CD4-positive, alpha-beta T cell treated with Interleukin-2 at 100 ng/mL for 4 hours (primary cell): ENCODE measurements around the gene SETBP1.

Experiments
- DNase-seq: peaks from one replicate; pipeline ENCODE4 v3.0.0-alpha.2; 2020; ENCODE audit warnings: low spot score

SETBP1 gene

GRCh38 chr18:45066886-45067285, 386.2 kb downstream of the SETBP1 start:
- DNase-seq = peak; percentile 3

- DNase-seq = no peak
These were observed 387.9 kb downstream of the SETBP1 start for GRCh38 chr18:45068400-45069094.

- DNase-seq = no peak
These were observed 388.9 kb downstream of the SETBP1 start for GRCh38 chr18:45069546-45069945.

- DNase-seq = no peak
These were observed 391.3 kb downstream of the SETBP1 start for GRCh38 chr18:45071956-45072355.

- no peak for DNase-seq
These were observed 392.9 kb downstream of the SETBP1 start for GRCh38 chr18:45073556-45073955.

- DNase-seq = no peak
These were observed 401.0 kb downstream of the SETBP1 start for GRCh38 chr18:45081566-45082181.

- no peak for DNase-seq
These were observed 402.7 kb downstream of the SETBP1 start for GRCh38 chr18:45083226-45083855.

GRCh38 chr18:45084206-45084605, 403.5 kb downstream of the SETBP1 start:
- no peak for DNase-seq

GRCh38 chr18:45085916-45086624, 405.4 kb downstream of the SETBP1 start:
- no peak for DNase-seq

GRCh38 chr18:45086777-45087176, 406.1 kb downstream of the SETBP1 start:
- no peak for DNase-seq

- DNase-seq = no peak
These were observed 409.9 kb downstream of the SETBP1 start for GRCh38 chr18:45090526-45091140.

GRCh38 chr18:45100321-45101105, 419.8 kb downstream of the SETBP1 start:
- DNase-seq = no peak

- DNase-seq = no peak
These were observed 421.4 kb downstream of the SETBP1 start for GRCh38 chr18:45102126-45102525.

GRCh38 chr18:45102863-45103262, 422.2 kb downstream of the SETBP1 start:
- DNase-seq = no peak

GRCh38 chr18:45103319-45104048, 422.8 kb downstream of the SETBP1 start:
- DNase-seq = no peak

- DNase-seq = no peak
These were observed 423.3 kb downstream of the SETBP1 start for GRCh38 chr18:45104049-45104395.

GRCh38 chr18:45106331-45106774, 425.7 kb downstream of the SETBP1 start:
- peak; percentile 41 for DNase-seq

GRCh38 chr18:45107425-45107824, 426.7 kb downstream of the SETBP1 start:
- no peak for DNase-seq

- DNase-seq = no peak
These were observed 428.1 kb downstream of the SETBP1 start for GRCh38 chr18:45108754-45109153.

GRCh38 chr18:45109271-45109670, 428.6 kb downstream of the SETBP1 start:
- no peak for DNase-seq

- no peak for DNase-seq
These were observed 429.0 kb downstream of the SETBP1 start for GRCh38 chr18:45109706-45110105.
